Activated T-cell treated with anti-CD3 and anti-CD28 coated beads for 48 hours (primary cell): ENCODE data around the gene CAMKMT.

Source experiments
- DNase-seq: peaks from one replicate; pipeline ENCODE4 v3.0.0-alpha.2; 2020; ENCODE audit warnings: low read depth

Gene CAMKMT

DNA sequence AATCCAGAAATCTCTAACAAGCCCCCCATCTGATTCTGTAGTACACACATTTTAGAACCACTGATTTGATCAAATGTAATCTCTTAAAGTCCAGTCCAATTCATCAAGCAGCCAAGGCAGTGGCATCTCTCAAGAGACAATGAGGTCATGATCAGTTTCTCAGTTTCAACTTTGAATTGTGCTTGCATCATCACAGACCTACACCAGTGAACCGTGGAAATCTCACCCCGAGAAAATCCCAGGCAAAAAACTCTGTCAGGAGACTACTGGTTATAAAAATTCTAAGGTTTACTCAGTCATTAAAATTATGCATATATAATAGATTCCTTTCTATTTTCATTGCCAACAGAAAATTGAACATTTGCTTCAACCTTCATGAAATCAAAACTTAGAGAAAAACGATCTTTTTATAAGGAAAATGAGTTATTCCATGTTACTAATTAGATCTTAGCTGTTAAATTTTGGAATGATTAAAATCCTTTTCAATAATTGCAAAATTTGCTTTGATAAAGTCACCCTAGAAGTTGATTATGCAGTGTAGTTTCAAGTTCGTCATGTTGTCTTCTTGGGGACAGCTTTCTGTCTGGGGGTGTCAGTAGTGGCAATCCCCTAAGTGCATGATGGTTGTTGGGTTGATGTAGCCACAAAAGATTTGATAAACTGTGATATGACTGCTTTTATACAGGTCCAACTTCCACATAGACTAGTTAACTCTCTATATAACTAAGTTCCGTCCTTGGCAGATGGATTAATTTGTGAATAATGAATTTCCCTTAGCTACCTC, 235.0 kb downstream of the CAMKMT start:
- DNase-seq: no peak

DNA sequence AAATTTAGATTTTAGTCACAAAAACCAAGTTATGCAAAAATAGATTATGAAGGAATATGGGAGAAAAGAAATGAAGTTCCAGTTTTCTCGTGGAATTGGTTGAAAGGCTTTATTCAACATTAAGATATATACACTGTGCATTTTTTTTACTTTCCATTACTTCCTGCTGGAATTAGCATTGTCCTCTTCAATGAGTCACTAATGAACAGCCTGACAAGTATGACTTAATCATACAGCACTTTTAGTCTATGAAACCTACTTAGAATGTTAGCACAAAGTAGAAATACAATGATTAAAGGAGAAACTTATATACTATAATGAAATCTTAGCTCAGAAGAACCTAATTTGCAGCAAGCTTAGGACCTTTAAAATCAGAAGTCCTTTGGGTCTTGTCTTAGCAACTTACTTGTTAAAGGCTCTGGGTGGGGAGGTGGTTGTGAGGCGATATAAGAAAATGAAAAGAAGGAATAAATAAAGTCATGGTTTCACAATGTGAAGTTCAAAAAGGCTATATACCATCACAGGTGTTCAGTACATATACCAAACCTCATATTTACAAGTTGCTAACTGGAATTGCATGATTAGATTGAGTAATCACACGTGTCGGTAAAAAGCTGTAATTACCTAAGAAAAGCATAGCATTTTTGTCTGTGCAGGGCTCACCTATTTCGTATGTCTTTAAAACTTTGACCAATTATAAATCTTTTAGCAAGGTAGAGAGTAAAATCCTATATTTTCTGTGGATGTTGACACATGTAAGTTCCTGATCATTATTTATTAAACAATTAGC, 236.8 kb downstream of the CAMKMT start:
- DNase-seq: no peak

- no peak for DNase-seq
These were observed 237.4 kb downstream of the CAMKMT start for GRCh38 chr2:44599130-44599529.

- DNase-seq: no peak
These were observed 240.7 kb downstream of the CAMKMT start for GRCh38 chr2:44602446-44602845.

GRCh38 chr2:44605511-44605910, 243.8 kb downstream of the CAMKMT start:
- DNase-seq: no peak

DNA sequence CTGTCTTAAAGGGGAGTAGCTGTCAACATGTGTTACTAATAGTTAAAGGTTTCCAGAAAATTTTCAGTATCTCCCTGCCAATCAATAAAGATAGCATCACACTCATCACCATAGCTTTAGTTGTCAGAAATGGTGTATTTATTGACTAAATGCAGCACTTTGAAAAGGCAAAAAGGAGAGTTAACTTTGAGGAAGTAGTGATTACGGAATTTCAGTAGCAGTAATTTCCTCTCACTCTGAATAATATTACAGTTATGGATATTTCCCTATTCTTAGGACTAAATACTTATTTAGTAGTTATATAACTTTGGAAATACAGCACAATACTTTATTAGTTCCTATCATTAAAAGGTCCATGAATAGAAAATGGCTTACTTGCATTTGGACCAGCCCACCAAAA, 250.5 kb downstream of the CAMKMT start:
- no peak for DNase-seq

DNA sequence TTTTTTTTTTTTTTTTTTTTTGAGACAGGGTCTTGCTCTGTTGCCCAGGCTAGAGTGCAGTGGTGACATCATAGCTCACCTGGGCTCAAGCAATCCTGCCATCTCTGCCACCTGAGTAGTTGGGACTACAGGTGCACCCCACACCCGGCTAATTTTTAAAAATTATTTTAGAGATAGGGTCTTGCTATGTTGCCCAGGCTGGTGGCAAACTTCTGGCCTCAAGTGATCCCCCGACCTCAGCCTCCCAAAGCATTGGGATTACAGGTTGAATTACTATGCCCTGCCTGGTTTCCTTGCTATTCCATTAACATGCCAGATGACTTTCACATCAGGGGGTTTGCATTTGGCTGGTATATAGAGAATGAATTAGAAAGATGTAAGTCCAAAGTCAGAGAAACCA, 253.2 kb downstream of the CAMKMT start:
- no peak for DNase-seq

GRCh38 chr2:44615950-44616518, 254.3 kb downstream of the CAMKMT start:
- DNase-seq: no peak

GRCh38 chr2:44616667-44617155, 255.0 kb downstream of the CAMKMT start:
- no peak for DNase-seq

- DNase-seq: no peak
These were observed 256.7 kb downstream of the CAMKMT start for GRCh38 chr2:44618251-44619023.

GRCh38 chr2:44620189-44620990, 258.6 kb downstream of the CAMKMT start:
- no peak for DNase-seq

DNA sequence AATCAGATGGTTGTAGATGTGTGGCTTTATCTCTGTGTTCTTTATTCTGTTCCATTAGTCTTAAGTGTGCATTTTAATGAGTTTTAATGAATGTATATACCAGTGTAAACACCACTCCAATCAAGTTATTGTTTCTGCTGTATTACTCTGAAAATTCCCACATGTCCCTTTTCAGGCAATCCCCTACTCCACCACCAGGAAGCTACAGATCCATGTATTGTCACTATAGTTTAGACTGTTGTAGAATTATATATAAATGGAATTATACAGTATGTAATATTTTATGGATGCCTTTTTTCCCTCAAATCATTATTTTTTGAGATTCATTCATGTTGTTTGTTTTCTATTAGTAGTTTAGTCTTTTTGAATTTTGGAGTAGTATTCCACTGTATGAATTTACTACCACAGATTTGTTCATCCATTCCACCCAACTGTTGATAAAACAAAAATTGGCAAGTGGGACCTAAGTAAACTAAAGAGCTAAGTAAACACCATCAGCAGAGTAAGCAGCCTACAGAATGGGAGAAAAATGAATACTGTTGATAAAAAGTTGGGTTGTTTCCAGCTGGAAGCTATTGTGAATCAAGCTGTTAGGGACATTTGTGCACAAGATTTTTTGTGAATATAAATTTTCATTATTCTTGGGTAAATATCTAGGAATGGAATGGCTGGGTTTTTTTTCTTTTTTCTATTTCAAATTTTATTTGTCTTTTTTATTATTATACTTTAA, 262.0 kb downstream of the CAMKMT start:
- no peak for DNase-seq

DNA sequence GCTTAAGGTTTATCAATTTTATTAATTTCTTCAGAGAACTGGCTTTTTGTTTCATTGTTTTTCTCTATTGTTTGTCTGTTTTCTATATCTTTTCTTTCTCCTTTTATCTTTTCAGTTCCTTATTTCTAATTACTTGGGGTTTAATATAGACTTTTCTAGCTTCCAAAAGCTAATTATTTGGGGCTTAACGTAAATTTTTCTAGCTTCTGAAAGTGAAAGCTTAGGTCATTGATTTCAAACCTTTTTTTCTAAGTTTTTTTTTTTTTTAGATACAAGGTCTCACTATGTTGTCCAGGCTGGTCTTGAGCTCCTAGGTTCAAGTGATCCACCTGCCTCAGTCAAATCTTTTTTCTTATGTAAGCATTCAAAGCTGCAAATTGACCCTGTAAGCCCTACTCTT, 266.6 kb downstream of the CAMKMT start:
- no peak for DNase-seq

DNA sequence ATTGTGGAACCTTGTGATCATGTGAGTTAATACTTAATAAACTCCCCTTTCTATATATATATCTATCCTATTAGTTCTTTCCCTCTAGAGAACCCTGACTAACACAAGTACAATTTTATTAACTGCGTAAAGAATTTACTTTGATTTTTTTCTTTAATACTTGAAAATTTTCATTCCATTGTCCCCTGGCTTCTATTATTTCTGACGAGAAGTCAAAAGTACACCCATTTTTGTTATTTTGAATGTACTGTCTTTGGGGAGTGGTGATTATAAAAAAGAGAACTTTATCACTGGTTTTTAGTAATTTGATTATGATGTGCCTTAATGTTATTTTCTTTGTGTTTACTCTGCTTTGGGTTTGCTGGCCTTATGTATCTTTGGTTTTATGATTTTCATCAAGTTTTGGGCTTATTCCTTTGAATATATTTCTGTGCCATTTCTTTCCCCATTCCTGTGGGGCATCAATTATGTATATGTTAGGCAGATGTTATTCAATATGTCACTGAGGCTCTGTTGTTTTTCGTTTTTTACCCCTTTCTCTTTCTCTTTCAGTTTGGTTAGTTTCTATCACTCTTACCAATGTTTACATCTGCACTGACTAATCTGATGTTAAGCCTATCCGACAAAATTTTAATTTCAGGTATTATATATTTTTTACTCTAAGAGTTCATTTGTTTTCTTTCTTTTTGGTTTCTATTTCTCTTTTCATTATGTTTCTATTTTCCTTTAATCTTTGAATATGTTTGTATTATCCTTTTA, 271.4 kb downstream of the CAMKMT start:
- DNase-seq: no peak

- no peak for DNase-seq
These were observed 274.0 kb downstream of the CAMKMT start for GRCh38 chr2:44635725-44636124.

- no peak for DNase-seq
These were observed 276.9 kb downstream of the CAMKMT start for GRCh38 chr2:44638649-44639048.

DNA sequence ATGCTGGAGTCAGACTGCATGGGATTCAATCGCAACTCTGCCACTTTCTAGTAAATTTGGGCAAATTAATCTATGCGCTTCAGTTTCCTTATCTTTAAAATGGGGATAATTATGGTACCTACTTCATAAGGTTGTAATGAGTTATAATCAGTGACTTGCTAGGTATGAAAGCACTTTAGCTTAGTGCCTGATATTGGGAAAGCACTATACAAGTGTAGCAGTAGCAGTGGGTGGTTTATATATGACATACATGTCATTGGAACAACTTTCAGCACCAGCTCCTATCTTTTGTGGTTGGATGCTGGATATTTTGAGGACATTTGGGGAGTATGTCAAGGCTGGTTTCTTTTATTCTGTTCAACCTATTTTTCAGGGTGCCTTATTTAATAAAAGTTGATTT, 277.7 kb downstream of the CAMKMT start:
- DNase-seq: no peak

- DNase-seq: no peak
These were observed 280.5 kb downstream of the CAMKMT start for GRCh38 chr2:44642123-44642857.

DNA sequence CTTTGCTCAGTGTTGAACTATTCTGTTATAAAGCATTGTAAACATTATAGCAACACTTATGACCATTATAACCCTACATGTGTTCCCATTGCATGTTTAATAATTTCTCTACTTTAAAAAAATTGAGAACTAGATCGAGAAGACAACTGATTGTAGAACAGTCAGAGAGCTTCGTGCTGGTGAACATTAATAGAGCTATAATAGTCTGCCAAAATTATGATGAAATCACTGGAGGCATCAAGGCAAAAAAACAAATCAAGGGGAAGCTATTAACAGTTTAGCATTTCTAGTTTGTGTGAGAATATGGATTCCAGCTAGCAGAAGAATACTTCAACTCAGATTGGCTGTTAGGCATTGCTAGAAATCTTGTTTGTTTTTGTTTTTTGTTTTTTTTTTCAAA, 284.2 kb downstream of the CAMKMT start:
- DNase-seq: no peak
